ENCODE data around the gene PPP2R2D.

GRCh38 chr10:131900350-131901152 is at the start of gene PPP2R2D:
- no peak for TF ChIP-seq CTCF (IDR thresholded peaks at IDR 0.05)
- TF ChIP-seq POLR2A (IDR thresholded peaks at IDR 0.05): no peak

Measured in lower leg skin (tissue), 3 donors.